PC-9 (cell line): ENCODE data around the gene TRIM40.

Source experiments
- CTCF ChIP-seq: fragments of 200-600 bp; sonication (generic); conservative IDR thresholded peaks from 2 replicates; pipeline ENCODE4 v1.6.1; 2017; ENCODE audit warnings: mixed run types, antibody characterized with exemption, mild to moderate bottlenecking, moderate library complexity
- EZH2 ChIP-seq: fragments of 200-600 bp; sonication (generic); IDR thresholded peaks from 2 replicates; pipeline ENCODE4 v1.8.0; 2017; ENCODE audit warnings: antibody characterized with exemption, low read depth

DNA sequence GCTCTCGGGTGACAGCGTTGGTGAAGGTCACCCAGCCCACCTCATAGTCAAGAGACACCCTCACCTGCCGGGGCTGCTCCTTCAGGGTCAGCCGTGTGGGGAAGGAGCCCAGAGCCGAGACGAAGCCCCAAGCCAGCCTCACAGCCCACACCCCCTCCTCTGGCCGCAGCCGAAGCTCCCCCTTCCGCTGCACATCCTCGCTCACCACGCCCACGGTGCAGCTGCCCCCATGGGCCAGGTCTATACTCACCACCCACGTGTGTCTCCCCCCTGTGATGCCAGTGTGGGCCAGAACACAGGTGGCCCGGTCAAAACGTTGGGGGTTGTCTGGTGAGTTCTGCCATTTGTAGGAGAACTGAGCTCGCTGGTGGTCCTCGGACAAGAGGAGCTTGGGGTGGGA is 18.1 kb downstream of the TRIM40 start:
- TF ChIP-seq CTCF (no peak), EZH2 (no peak)
